ENCODE data around the gene FRMD1. TPM values are rescaled to one million over a fixed set of nuclear protein-coding genes. Genes with fewer than 3 reads are reported as not detected.

The FRMD1 gene
- total and polyA plus RNA-seq, 9 donors, result 0.13 to 0.89 (median 0.33) TPM

GRCh38 chr6:168056892-168057527 is 22.0 kb downstream of the FRMD1 start:
- Histone ChIP-seq H3K9me3 (replicated peaks; ENCODE audit: control insufficient read depth, low read depth, low read length) (no peaks in the 10 kb centered on the region), H3K36me3 (ENCODE audit: control insufficient read depth, insufficient read depth, low read length) (no peaks in the 10 kb centered on the region), H3K4me1 (ENCODE audit: control insufficient read depth, insufficient read depth, low read length) (peaks cover 43% of the 10 kb centered on the region), H3K27me3 (ENCODE audit: control insufficient read depth, insufficient read depth, low read length) (peaks cover 2% of the 10 kb centered on the region), H3K27ac (ENCODE audit: low read length) (no peak overlapping the region), H3K4me3 (ENCODE audit: low read length) (no peak overlapping the region)
- no peak for DNase-seq
- WGBS (ENCODE audit: insufficient coverage), result 91% methylated on average over 23 of the region's 24 CpGs

GRCh38 chr6:168055696-168056489 is 23.1 kb downstream of the FRMD1 start:
- Histone ChIP-seq H3K27me3 (ENCODE audit: control insufficient read depth, insufficient read depth, low read length) (peaks cover 2% of the 10 kb centered on the region), H3K4me3 (ENCODE audit: low read length) (no peak overlapping the region), H3K27ac (ENCODE audit: low read length) (no peak overlapping the region), H3K4me1 (ENCODE audit: control insufficient read depth, insufficient read depth, low read length) (peaks cover 34% of the 10 kb centered on the region), H3K9me3 (replicated peaks; ENCODE audit: control insufficient read depth, low read depth, low read length) (no peaks in the 10 kb centered on the region), H3K36me3 (ENCODE audit: control insufficient read depth, insufficient read depth, low read length) (no peaks in the 10 kb centered on the region)
- WGBS (ENCODE audit: insufficient coverage), result 82% methylated on average over 22 of the region's 22 CpGs
- no peak for DNase-seq

GRCh38 chr6:168054765-168055560 is 24.0 kb downstream of the FRMD1 start:
- peak; percentile 82 for DNase-seq
- 41% methylated on average over 12 of the region's 18 CpGs for WGBS (ENCODE audit: insufficient coverage)
- Histone ChIP-seq H3K4me3 (ENCODE audit: low read length) (no peak overlapping the region), H3K27ac (ENCODE audit: low read length) (peak overlapping the region; percentile 35), H3K9me3 (replicated peaks; ENCODE audit: control insufficient read depth, low read depth, low read length) (no peaks in the 10 kb centered on the region), H3K27me3 (ENCODE audit: control insufficient read depth, insufficient read depth, low read length) (peaks cover 2% of the 10 kb centered on the region), H3K36me3 (ENCODE audit: control insufficient read depth, insufficient read depth, low read length) (no peaks in the 10 kb centered on the region), H3K4me1 (ENCODE audit: control insufficient read depth, insufficient read depth, low read length) (peaks cover 37% of the 10 kb centered on the region)

- DNase-seq, result no peak
- H3K27ac ChIP-seq (ENCODE audit: low read length), result no peak overlapping the region
- H3K36me3 ChIP-seq (ENCODE audit: control insufficient read depth, insufficient read depth, low read length), result no peaks in the 10 kb centered on the region
- WGBS (ENCODE audit: insufficient coverage), result 91% methylated on average over 13 of the region's 14 CpGs
- peaks cover 2% of the 10 kb centered on the region for H3K27me3 ChIP-seq (ENCODE audit: control insufficient read depth, insufficient read depth, low read length)
- H3K9me3 ChIP-seq (replicated peaks; ENCODE audit: control insufficient read depth, low read depth, low read length), result no peaks in the 10 kb centered on the region
- H3K4me3 ChIP-seq (ENCODE audit: low read length), result no peak overlapping the region
- H3K4me1 ChIP-seq (ENCODE audit: control insufficient read depth, insufficient read depth, low read length), result peaks cover 40% of the 10 kb centered on the region
These were observed 25.0 kb downstream of the FRMD1 start for GRCh38 chr6:168053957-168054471.

GRCh38 chr6:168053086-168053956 is 25.7 kb downstream of the FRMD1 start:
- Histone ChIP-seq H3K4me3 (ENCODE audit: low read length) (no peak overlapping the region), H3K36me3 (ENCODE audit: control insufficient read depth, insufficient read depth, low read length) (no peaks in the 10 kb centered on the region), H3K4me1 (ENCODE audit: control insufficient read depth, insufficient read depth, low read length) (peaks cover 41% of the 10 kb centered on the region), H3K27ac (ENCODE audit: low read length) (no peak overlapping the region), H3K9me3 (replicated peaks; ENCODE audit: control insufficient read depth, low read depth, low read length) (no peaks in the 10 kb centered on the region), H3K27me3 (ENCODE audit: control insufficient read depth, insufficient read depth, low read length) (peaks cover 2% of the 10 kb centered on the region)
- DNase-seq, result no peak
- 84% methylated on average over 36 of the region's 38 CpGs for WGBS (ENCODE audit: insufficient coverage)

- peaks cover 2% of the 10 kb centered on the region for H3K27me3 ChIP-seq (ENCODE audit: control insufficient read depth, insufficient read depth, low read length)
- no peak for DNase-seq
- H3K4me3 ChIP-seq (ENCODE audit: low read length), result no peak overlapping the region
- H3K36me3 ChIP-seq (ENCODE audit: control insufficient read depth, insufficient read depth, low read length), result no peaks in the 10 kb centered on the region
- H3K4me1 ChIP-seq (ENCODE audit: control insufficient read depth, insufficient read depth, low read length), result peaks cover 47% of the 10 kb centered on the region
- no peak overlapping the region for H3K27ac ChIP-seq (ENCODE audit: low read length)
- WGBS (ENCODE audit: insufficient coverage), result 94% methylated on average over 25 of the region's 26 CpGs
- no peaks in the 10 kb centered on the region for H3K9me3 ChIP-seq (replicated peaks; ENCODE audit: control insufficient read depth, low read depth, low read length)
These were observed 26.6 kb downstream of the FRMD1 start for GRCh38 chr6:168052291-168052891.

GRCh38 chr6:168051648-168052047 is 27.4 kb downstream of the FRMD1 start:
- peaks cover 47% of the 10 kb centered on the region for H3K4me1 ChIP-seq (ENCODE audit: control insufficient read depth, insufficient read depth, low read length)
- no peaks in the 10 kb centered on the region for H3K36me3 ChIP-seq (ENCODE audit: control insufficient read depth, insufficient read depth, low read length)
- no peak overlapping the region for H3K27ac ChIP-seq (ENCODE audit: low read length)
- 96% methylated on average over 9 of the region's 9 CpGs for WGBS (ENCODE audit: insufficient coverage)
- no peaks in the 10 kb centered on the region for H3K9me3 ChIP-seq (replicated peaks; ENCODE audit: control insufficient read depth, low read depth, low read length)
- DNase-seq, result no peak
- H3K27me3 ChIP-seq (ENCODE audit: control insufficient read depth, insufficient read depth, low read length), result peaks cover 2% of the 10 kb centered on the region
- no peak overlapping the region for H3K4me3 ChIP-seq (ENCODE audit: low read length)

- no peak overlapping the region for H3K27ac ChIP-seq (ENCODE audit: low read length)
- DNase-seq, result no peak
- 59% methylated on average over 20 of the region's 23 CpGs for WGBS (ENCODE audit: insufficient coverage)
These were observed 28.0 kb downstream of the FRMD1 start for GRCh38 chr6:168050881-168051586.

More at GRCh38 chr6:168050881-168051586, 28.0 kb downstream of the FRMD1 start:
- Histone ChIP-seq H3K36me3 (ENCODE audit: control insufficient read depth, insufficient read depth, low read length) (no peaks in the 10 kb centered on the region), H3K4me1 (ENCODE audit: control insufficient read depth, insufficient read depth, low read length) (peaks cover 46% of the 10 kb centered on the region), H3K4me3 (ENCODE audit: low read length) (no peak overlapping the region), H3K9me3 (replicated peaks; ENCODE audit: control insufficient read depth, low read depth, low read length) (no peaks in the 10 kb centered on the region), H3K27me3 (ENCODE audit: control insufficient read depth, insufficient read depth, low read length) (peaks cover 2% of the 10 kb centered on the region)
